ENCODE measurements around the gene KLHDC7A.

Gene KLHDC7A

GRCh38 chr1:18516473-18516872 lies 35.7 kb downstream of the KLHDC7A start:
- Histone ChIP-seq H3K27ac (replicated peaks) (no peak overlapping the region), H3K4me3 (replicated peaks; ENCODE audit: insufficient read depth, low read length) (no peak overlapping the region), H3K27me3 (ENCODE audit: insufficient read depth, poor library complexity, severe bottlenecking) (no peaks in the 10 kb centered on the region)
- DNase-seq (ENCODE audit: low read depth in 1 of 2, low spot score in 1 of 2): no peak
- TF ChIP-seq REST (IDR thresholded peaks at IDR 0.05; ENCODE audit: insufficient replicate concordance, low read depth) (no peak), SPI1 (IDR thresholded peaks at IDR 0.05; ENCODE audit: borderline replicate concordance, low read depth) (no peak), POLR2AphosphoS5 (IDR thresholded peaks at IDR 0.05; ENCODE audit: low read depth) (no peak), GABPA (IDR thresholded peaks at IDR 0.05; ENCODE audit: low read depth) (no peak), CTCF (IDR thresholded peaks at IDR 0.05; ENCODE audit: insufficient read depth, low read length) (no peak)

GRCh38 chr1:18526436-18527275 lies 45.9 kb downstream of the KLHDC7A start:
- no peaks in the 10 kb centered on the region for H3K27me3 ChIP-seq (ENCODE audit: insufficient read depth, poor library complexity, severe bottlenecking)
- DNase-seq (ENCODE audit: low read depth in 1 of 2, low spot score in 1 of 2): no peak
- TF ChIP-seq SPI1 (IDR thresholded peaks at IDR 0.05; ENCODE audit: borderline replicate concordance, low read depth) (no peak), REST (IDR thresholded peaks at IDR 0.05; ENCODE audit: insufficient replicate concordance, low read depth) (no peak), POLR2AphosphoS5 (IDR thresholded peaks at IDR 0.05; ENCODE audit: low read depth) (no peak), GABPA (IDR thresholded peaks at IDR 0.05; ENCODE audit: low read depth) (no peak), CTCF (IDR thresholded peaks at IDR 0.05; ENCODE audit: insufficient read depth, low read length) (no peak)
- no peak overlapping the region for H3K4me3 ChIP-seq (replicated peaks; ENCODE audit: insufficient read depth, low read length)
- no peak overlapping the region for H3K27ac ChIP-seq (replicated peaks)

- no peaks in the 10 kb centered on the region for H3K27me3 ChIP-seq (ENCODE audit: insufficient read depth, poor library complexity, severe bottlenecking)
- H3K27ac ChIP-seq (replicated peaks): no peak overlapping the region
- H3K4me3 ChIP-seq (replicated peaks; ENCODE audit: insufficient read depth, low read length): no peak overlapping the region
- TF ChIP-seq REST (IDR thresholded peaks at IDR 0.05; ENCODE audit: insufficient replicate concordance, low read depth): no peak
- no peak for TF ChIP-seq SPI1 (IDR thresholded peaks at IDR 0.05; ENCODE audit: borderline replicate concordance, low read depth)
- no peak for TF ChIP-seq GABPA (IDR thresholded peaks at IDR 0.05; ENCODE audit: low read depth)
- TF ChIP-seq POLR2AphosphoS5 (IDR thresholded peaks at IDR 0.05; ENCODE audit: low read depth): no peak
- no peak for TF ChIP-seq CTCF (IDR thresholded peaks at IDR 0.05; ENCODE audit: insufficient read depth, low read length)
- no peak for DNase-seq (ENCODE audit: low read depth in 1 of 2, low spot score in 1 of 2)
Measured at GRCh38 chr1:18527514-18527913, 46.8 kb downstream of the KLHDC7A start.
